Right kidney (tissue), 9 donors: Measurements from ENCODE around the gene OR52H1.
A peak's percentile ranks its signal among the peaks of the same experiment; 100 is the strongest.
"Not testable (repeated sequence)": the region's sequence is repeated elsewhere in the genome, so short reads cannot be mapped to it uniquely, and the experiment has no call there.

ENCODE experiments used
- DNase-seq: peaks from one replicate; pipeline ENCODE4 v3.0.0-alpha.2; 2016
- long read RNA-seq, 8 donors: transcript quantifications; one replicate each; lab custom pipeline, GENCODE V29; 2026

Gene OR52H1
- long read RNA-seq, donor 1, result 0 reads
- long read RNA-seq, donor 2, result 0 reads
- long read RNA-seq, donor 3, result 0 reads
- long read RNA-seq, donor 4, result 0 reads
- long read RNA-seq, donor 5, result 0 reads
- long read RNA-seq, donor 6, result 0 reads
- long read RNA-seq, donor 7, result 0 reads
- long read RNA-seq, donor 8, result 0 reads

DNA sequence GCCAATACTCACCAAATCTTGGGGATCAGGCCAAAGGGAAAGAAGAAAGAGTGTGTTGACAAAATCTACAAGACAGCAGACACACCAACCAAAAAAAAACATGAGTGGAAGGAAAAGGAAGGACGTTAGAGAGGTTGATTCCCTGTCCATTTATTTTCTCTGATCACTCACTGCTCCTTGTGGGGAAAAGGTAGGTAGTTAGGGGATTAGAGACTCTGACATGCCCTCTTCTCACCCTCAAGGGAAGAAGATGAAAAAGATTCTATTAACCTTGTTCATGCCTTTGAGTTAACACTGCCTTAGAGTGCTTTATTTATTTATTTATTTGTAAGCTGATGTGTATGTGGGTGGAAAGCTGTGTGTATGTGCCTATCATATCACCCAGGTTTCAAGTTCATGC lies at the start of gene OR52H1:
Gene OR52H1, minus strand, starts transcription at position 101 of the 400 bp plus-strand sequence. CDS start 3,035 bp downstream, outside the sequence.
- no peak for DNase-seq

DNA sequence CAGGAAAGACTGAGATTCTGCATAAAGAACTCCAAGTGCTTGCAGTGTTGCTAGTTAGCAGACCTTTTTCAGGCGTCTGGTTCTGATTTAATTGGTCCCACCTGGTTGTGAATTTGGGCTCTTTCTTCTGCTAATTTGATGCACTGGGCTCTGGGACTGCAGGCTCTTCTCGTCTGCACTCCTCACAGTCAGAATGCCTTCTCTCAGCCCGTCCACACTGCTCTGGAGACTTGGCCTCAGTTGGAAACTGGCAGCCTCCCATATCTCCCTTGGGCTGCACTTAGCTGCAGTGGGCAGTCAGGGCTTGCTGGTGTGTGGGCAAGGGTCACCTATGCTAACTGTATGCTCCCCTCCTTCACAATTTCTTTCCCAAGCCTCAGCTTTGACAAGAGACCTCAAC lies 49.6 kb upstream of the OR52H1 start:
- no peak for DNase-seq

DNA sequence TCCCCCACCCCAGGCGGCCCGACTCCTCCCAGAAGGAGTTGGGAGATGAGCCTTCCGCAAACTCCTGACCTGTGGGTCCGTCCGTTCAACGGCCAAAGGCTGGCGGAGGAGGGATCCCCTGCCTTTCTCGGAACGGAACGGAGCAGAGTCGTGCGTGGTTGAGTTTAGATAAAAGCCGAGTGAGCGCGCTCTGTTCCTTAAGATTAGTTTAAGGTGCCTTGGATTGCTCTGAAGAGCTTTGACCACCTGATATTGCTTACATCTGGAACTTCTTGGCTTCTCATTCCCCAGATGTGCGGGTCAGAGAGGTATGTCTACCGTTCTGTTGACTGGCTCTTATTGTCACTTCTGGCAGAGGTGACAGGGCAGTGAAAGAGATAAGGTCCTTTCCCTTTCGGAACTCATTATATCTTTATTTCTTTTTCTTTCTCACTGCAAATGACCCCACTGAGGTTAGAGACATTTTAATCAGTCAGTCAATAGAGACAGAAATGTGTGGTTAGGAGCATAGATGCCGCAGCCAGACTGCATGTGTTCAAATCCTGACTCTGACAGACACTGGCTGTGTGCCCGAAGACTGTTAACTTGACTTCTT lies 48.4 kb upstream of the OR52H1 start, which contains the start of gene TRIM6:
Gene TRIM6, plus strand, starts transcription at position 31 of the 595 bp plus-strand sequence. Its CDS starts 261 bp downstream, at position 292.
- peak; percentile 35 for DNase-seq

DNA sequence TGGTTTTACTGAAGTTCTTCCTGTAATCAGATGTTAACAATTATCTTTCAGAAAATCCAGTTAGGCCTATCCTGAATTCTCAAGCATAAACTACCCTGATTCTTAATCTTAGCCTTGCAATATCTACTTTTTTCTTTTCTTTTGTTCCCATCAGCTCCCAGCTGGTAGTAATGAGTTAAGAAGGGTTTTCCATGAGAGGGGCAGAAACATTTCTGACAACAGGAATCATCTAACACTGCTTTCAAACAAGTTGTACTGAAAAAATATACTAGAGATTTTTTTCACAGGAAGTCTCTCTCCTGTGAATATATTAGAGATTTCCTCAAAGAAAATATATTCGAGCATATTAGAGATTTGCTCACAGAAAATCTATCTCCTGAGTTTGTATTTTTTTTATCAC lies 44.8 kb upstream of the OR52H1 start:
- no peak for DNase-seq

- no peak for DNase-seq
These were observed 44.3 kb upstream of the OR52H1 start for GRCh38 chr11:5592615-5593014.

DNA sequence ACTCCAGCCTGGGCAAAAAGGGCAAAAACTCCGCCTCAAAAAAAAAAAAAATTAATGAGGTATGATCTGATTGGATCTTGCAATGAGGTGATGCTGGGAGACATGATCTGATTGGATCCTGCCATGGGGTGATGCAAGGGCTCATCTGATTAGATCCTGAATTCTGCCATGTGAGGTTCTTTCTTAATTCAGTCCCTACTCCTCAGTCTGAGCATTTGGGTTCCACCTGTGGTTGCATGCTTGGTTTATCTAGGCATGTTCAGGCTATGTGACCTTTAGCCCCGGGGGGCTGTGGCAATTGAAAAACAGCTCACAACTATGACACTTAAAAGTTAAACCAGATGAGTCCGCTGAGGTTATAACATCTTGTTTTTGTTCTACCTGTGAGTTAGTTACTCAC lies 43.3 kb upstream of the OR52H1 start:
- no peak for DNase-seq

GRCh38 chr11:5589906-5590305 lies 41.6 kb upstream of the OR52H1 start:
- not testable (repeated sequence) for DNase-seq

DNA sequence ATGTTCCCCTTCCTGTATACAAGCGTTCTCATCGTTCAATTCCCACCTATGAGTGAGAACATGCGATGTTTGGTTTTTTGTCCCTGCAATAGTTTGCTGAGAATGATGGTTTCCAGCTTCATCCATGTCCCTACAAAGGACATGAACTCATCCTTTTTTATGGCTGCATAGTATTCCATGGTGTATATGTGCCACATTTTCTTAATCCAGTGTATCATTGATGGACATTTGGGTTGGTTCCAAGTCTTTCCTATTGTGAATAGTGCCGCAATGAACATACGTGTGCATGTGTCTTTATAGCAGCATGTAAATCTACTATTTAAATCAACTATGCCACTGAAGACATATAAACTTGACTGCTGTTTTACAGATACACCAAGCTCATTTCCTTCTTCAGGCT lies 36.1 kb upstream of the OR52H1 start:
- DNase-seq, result not testable (repeated sequence)

DNA sequence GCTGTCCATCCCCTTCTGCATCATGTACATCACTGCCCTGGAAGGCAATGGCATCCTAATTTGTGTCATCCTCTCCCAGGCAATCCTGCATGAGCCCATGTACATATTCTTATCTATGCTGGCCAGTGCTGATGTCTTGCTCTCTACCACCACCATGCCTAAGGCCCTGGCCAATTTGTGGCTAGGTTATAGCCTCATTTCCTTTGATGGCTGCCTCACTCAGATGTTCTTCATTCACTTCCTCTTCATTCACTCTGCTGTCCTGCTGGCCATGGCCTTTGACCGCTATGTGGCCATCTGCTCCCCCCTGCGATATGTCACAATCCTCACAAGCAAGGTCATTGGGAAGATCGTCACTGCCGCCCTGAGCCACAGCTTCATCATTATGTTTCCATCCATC lies 32.7 kb upstream of the OR52H1 start:
- no peak for DNase-seq

DNA sequence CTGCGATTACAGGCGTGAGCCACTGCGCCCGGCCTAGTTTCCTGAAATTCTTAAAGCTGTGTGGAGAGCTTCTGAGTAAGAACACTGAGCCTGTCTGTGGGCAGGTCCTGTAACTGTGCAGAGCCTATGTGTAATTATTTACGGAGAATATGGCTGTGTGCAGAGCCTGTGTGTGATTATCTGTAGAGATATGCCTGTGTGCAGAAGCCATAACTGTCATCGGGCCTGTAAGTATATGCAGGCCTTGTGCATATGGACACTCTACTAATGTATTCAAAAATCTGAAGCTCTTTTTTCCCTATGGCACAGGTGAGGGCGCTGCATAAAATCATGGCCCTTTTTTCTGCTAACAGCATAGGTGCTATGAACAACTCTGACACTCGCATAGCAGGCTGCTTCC lies 32.2 kb upstream of the OR52H1 start, which contains the start of gene OR52B6:
Gene OR52B6, plus strand, starts transcription at position 301 of the 400 bp plus-strand sequence. Its CDS starts 0 bp downstream, at position 301.
- DNase-seq, result no peak

GRCh38 chr11:5577101-5577500 lies 28.8 kb upstream of the OR52H1 start:
- no peak for DNase-seq

DNA sequence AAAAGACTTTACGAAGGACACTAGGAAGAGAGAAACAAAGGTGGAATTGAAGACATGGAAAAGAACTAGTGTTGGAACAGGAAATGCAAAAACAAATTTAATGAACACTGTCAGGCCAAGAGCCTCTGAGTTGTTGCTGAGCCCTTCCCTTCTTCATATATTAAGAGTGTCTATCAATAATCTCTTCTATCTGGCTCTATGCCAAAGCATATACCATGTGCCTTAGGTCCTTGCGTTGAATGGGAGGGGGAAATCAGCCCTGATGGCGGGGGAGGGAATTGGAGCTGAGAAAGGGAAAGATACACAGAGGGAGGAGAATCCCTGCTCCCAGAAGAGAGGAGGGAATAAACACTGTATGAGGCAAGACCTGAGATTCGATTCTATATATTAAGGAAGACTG lies 26.8 kb upstream of the OR52H1 start:
- no peak for DNase-seq

GRCh38 chr11:5574654-5575053 lies 26.3 kb upstream of the OR52H1 start:
- DNase-seq, result no peak

GRCh38 chr11:5564259-5565019 lies 16.1 kb upstream of the OR52H1 start:
- no peak for DNase-seq

GRCh38 chr11:5557751-5558150 lies 9.4 kb upstream of the OR52H1 start:
- DNase-seq, result no peak

GRCh38 chr11:5556596-5557188 lies 8.4 kb upstream of the OR52H1 start:
- DNase-seq, result no peak

- DNase-seq, result no peak
These were observed 5.0 kb upstream of the OR52H1 start for GRCh38 chr11:5553343-5553742.

GRCh38 chr11:5550440-5551095 lies 2.2 kb upstream of the OR52H1 start:
- no peak for DNase-seq

GRCh38 chr11:5547982-5548381 lies 358 bp downstream of the OR52H1 start:
- no peak for DNase-seq

GRCh38 chr11:5546457-5546856 lies 1.9 kb downstream of the OR52H1 start:
- no peak for DNase-seq

- DNase-seq, result no peak
These were observed 6.9 kb downstream of the OR52H1 start for GRCh38 chr11:5541427-5541826.

- no peak for DNase-seq
These were observed 11.9 kb downstream of the OR52H1 start for GRCh38 chr11:5536482-5536881.

- no peak for DNase-seq
These were observed 14.3 kb downstream of the OR52H1 start for GRCh38 chr11:5534046-5534445.
